ENCODE data around the gene ADH4.
"Not testable (repeated sequence)": the region's sequence is repeated elsewhere in the genome, so short reads cannot be mapped to it uniquely, and the experiment has no call there.

ADH4 gene

DNA sequence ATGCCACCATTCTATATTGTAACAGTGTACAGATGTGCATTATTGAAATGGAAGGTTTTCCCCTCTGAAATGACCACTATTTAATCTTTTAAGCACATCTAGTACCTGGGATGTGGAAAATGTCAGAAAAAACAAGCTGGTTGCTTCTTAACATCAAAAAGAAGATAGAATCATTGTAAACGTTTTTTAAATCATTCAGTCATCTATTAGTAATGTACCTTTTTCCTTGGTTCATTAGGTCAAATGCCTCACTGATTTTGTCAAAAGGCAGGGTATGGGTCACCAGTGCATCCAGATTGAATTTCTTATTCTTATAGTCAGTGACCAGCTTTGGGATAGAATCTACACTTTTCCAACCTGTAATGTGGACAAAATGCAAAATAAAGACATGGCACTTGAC is 17.7 kb downstream of the ADH4 start:
- Histone ChIP-seq H3K27me3 (ENCODE audit: control insufficient read depth, insufficient read depth, low read length) (no peaks in the 10 kb centered on the region), H3K4me1 (ENCODE audit: control insufficient read depth, insufficient read depth, low read length) (peaks cover under 1% of the 10 kb centered on the region), H3K9ac (ENCODE audit: low read length) (no peak overlapping the region), H3K36me3 (ENCODE audit: control insufficient read depth, insufficient read depth, low read length) (no peaks in the 10 kb centered on the region), H3K9me3 (ENCODE audit: control insufficient read depth, low read length) (no peaks in the 10 kb centered on the region), H3K4me3 (ENCODE audit: low read length) (no peak overlapping the region)

DNA sequence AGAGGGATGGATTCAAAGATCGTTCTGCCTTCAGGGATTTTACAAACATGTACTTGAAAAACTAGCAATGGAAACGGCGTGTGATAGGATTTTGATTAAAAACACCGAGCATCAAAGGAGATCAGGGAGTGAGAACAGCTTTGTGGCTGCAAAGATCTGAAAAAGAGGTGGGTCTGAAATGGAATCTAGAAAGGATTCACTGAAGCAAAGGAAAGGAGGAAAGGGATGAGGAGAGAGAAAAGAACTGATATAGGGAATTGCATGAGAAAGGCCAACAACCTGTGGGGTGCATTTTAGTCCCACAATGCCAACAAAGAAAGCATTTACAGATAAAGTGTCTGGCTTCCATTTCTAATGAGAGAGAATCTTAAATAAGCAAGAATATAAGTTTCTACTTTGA is 23.1 kb downstream of the ADH4 start:
- Histone ChIP-seq H3K27me3 (ENCODE audit: control insufficient read depth, insufficient read depth, low read length) (no peaks in the 10 kb centered on the region), H3K36me3 (ENCODE audit: control insufficient read depth, insufficient read depth, low read length) (no peaks in the 10 kb centered on the region), H3K4me3 (ENCODE audit: low read length) (no peak overlapping the region), H3K4me1 (ENCODE audit: control insufficient read depth, insufficient read depth, low read length) (no peaks in the 10 kb centered on the region), H3K9me3 (ENCODE audit: control insufficient read depth, low read length) (no peaks in the 10 kb centered on the region), H3K9ac (ENCODE audit: low read length) (no peak overlapping the region)

DNA sequence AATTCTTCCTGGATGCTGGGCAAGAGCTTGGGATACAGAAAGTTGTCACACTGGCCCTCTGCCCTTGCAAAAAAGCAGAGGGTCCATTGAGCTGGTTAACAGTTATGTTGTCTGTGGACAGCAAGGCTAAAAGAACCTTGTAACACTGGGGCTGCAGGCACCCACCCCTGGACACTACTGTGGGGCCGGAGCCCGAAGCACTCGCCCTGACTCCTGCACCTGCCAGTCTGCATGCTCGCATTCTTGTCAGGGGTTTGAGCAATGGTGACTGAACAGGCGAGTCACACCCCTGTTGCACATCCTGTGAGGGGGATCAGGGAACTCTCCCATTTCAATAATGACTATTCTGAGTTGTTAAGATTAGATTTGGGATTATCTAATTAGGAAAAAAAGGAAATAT is 23.6 kb downstream of the ADH4 start:
- H3K9me3 ChIP-seq (ENCODE audit: control insufficient read depth, low read length), result no peaks in the 10 kb centered on the region
- H3K4me3 ChIP-seq (ENCODE audit: low read length), result no peak overlapping the region
- no peak overlapping the region for H3K9ac ChIP-seq (ENCODE audit: low read length)
- no peaks in the 10 kb centered on the region for H3K4me1 ChIP-seq (ENCODE audit: control insufficient read depth, insufficient read depth, low read length)
- no peaks in the 10 kb centered on the region for H3K36me3 ChIP-seq (ENCODE audit: control insufficient read depth, insufficient read depth, low read length)
- no peaks in the 10 kb centered on the region for H3K27me3 ChIP-seq (ENCODE audit: control insufficient read depth, insufficient read depth, low read length)

- Histone ChIP-seq H3K9ac (ENCODE audit: low read length) (no peak overlapping the region), H3K4me1 (ENCODE audit: control insufficient read depth, insufficient read depth, low read length) (no peaks in the 10 kb centered on the region), H3K27me3 (ENCODE audit: control insufficient read depth, insufficient read depth, low read length) (no peaks in the 10 kb centered on the region), H3K36me3 (ENCODE audit: control insufficient read depth, insufficient read depth, low read length) (no peaks in the 10 kb centered on the region), H3K9me3 (ENCODE audit: control insufficient read depth, low read length) (no peaks in the 10 kb centered on the region), H3K4me3 (ENCODE audit: low read length) (no peak overlapping the region)
These were observed 26.0 kb downstream of the ADH4 start for GRCh38 chr4:99117876-99118693.

- not testable (repeated sequence) for H3K9me3 ChIP-seq (ENCODE audit: control insufficient read depth, low read length); H3K4me3 ChIP-seq (ENCODE audit: low read length); H3K9ac ChIP-seq (ENCODE audit: low read length); H3K27me3 ChIP-seq (ENCODE audit: control insufficient read depth, insufficient read depth, low read length); H3K4me1 ChIP-seq (ENCODE audit: control insufficient read depth, insufficient read depth, low read length); H3K36me3 ChIP-seq (ENCODE audit: control insufficient read depth, insufficient read depth, low read length)
These were observed 26.8 kb downstream of the ADH4 start for GRCh38 chr4:99117122-99117841.

GRCh38 chr4:99109286-99109685 is 34.8 kb downstream of the ADH4 start:
- not testable (repeated sequence) for H3K9me3 ChIP-seq (ENCODE audit: control insufficient read depth, low read length); H3K36me3 ChIP-seq (ENCODE audit: control insufficient read depth, insufficient read depth, low read length); H3K9ac ChIP-seq (ENCODE audit: low read length); H3K4me3 ChIP-seq (ENCODE audit: low read length); H3K4me1 ChIP-seq (ENCODE audit: control insufficient read depth, insufficient read depth, low read length); H3K27me3 ChIP-seq (ENCODE audit: control insufficient read depth, insufficient read depth, low read length)

GRCh38 chr4:99104153-99104552 is 39.9 kb downstream of the ADH4 start:
- Histone ChIP-seq H3K27me3 (ENCODE audit: control insufficient read depth, insufficient read depth, low read length) (no peaks in the 10 kb centered on the region), H3K9ac (ENCODE audit: low read length) (no peak overlapping the region), H3K4me3 (ENCODE audit: low read length) (no peak overlapping the region), H3K4me1 (ENCODE audit: control insufficient read depth, insufficient read depth, low read length) (no peaks in the 10 kb centered on the region), H3K36me3 (ENCODE audit: control insufficient read depth, insufficient read depth, low read length) (no peaks in the 10 kb centered on the region), H3K9me3 (ENCODE audit: control insufficient read depth, low read length) (no peaks in the 10 kb centered on the region)

- Histone ChIP-seq H3K4me3 (ENCODE audit: low read length) (no peak overlapping the region), H3K4me1 (ENCODE audit: control insufficient read depth, insufficient read depth, low read length) (no peaks in the 10 kb centered on the region), H3K27me3 (ENCODE audit: control insufficient read depth, insufficient read depth, low read length) (no peaks in the 10 kb centered on the region), H3K9me3 (ENCODE audit: control insufficient read depth, low read length) (no peaks in the 10 kb centered on the region), H3K9ac (ENCODE audit: low read length) (no peak overlapping the region), H3K36me3 (ENCODE audit: control insufficient read depth, insufficient read depth, low read length) (no peaks in the 10 kb centered on the region)
These were observed 40.9 kb downstream of the ADH4 start for GRCh38 chr4:99103166-99103565.

GRCh38 chr4:99102634-99103033 is 41.5 kb downstream of the ADH4 start:
- H3K27me3 ChIP-seq (ENCODE audit: control insufficient read depth, insufficient read depth, low read length), result no peaks in the 10 kb centered on the region
- no peaks in the 10 kb centered on the region for H3K4me1 ChIP-seq (ENCODE audit: control insufficient read depth, insufficient read depth, low read length)
- no peak overlapping the region for H3K9ac ChIP-seq (ENCODE audit: low read length)
- no peak overlapping the region for H3K4me3 ChIP-seq (ENCODE audit: low read length)
- H3K9me3 ChIP-seq (ENCODE audit: control insufficient read depth, low read length), result no peaks in the 10 kb centered on the region
- no peaks in the 10 kb centered on the region for H3K36me3 ChIP-seq (ENCODE audit: control insufficient read depth, insufficient read depth, low read length)

GRCh38 chr4:99100876-99101275 is 43.2 kb downstream of the ADH4 start:
- Histone ChIP-seq H3K4me1 (ENCODE audit: control insufficient read depth, insufficient read depth, low read length) (no peaks in the 10 kb centered on the region), H3K9me3 (ENCODE audit: control insufficient read depth, low read length) (no peaks in the 10 kb centered on the region), H3K36me3 (ENCODE audit: control insufficient read depth, insufficient read depth, low read length) (no peaks in the 10 kb centered on the region), H3K27me3 (ENCODE audit: control insufficient read depth, insufficient read depth, low read length) (no peaks in the 10 kb centered on the region), H3K4me3 (ENCODE audit: low read length) (no peak overlapping the region), H3K9ac (ENCODE audit: low read length) (no peak overlapping the region)

- H3K27me3 ChIP-seq (ENCODE audit: control insufficient read depth, insufficient read depth, low read length); H3K36me3 ChIP-seq (ENCODE audit: control insufficient read depth, insufficient read depth, low read length); H3K9me3 ChIP-seq (ENCODE audit: control insufficient read depth, low read length); H3K9ac ChIP-seq (ENCODE audit: low read length); H3K4me3 ChIP-seq (ENCODE audit: low read length); H3K4me1 ChIP-seq (ENCODE audit: control insufficient read depth, insufficient read depth, low read length): not testable (repeated sequence)
These were observed 44.3 kb downstream of the ADH4 start for GRCh38 chr4:99099814-99100213.

DNA sequence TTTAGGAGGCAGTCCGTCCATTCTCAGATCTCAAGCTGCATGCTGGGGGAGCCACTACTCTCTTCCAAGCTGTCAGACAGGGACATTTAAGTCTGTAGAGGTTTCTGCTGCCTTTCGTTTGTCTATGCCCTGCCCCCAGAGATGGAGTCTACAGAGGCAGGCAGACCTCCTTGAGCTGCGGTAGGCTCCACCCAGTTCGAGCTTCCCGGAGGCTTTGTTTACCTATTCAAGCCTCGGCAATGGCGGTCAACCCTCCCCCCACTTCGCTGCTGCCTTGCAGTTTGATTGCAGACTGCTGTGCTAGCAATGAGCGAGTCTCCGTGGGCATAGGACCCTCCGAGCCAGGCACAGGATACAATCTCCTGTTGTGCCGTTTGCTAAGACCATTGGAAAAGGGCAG is 44.8 kb downstream of the ADH4 start:
- no peaks in the 10 kb centered on the region for H3K4me1 ChIP-seq (ENCODE audit: control insufficient read depth, insufficient read depth, low read length)
- H3K9me3 ChIP-seq (ENCODE audit: control insufficient read depth, low read length), result no peaks in the 10 kb centered on the region
- H3K36me3 ChIP-seq (ENCODE audit: control insufficient read depth, insufficient read depth, low read length), result no peaks in the 10 kb centered on the region
- H3K27me3 ChIP-seq (ENCODE audit: control insufficient read depth, insufficient read depth, low read length), result no peaks in the 10 kb centered on the region
- no peak overlapping the region for H3K4me3 ChIP-seq (ENCODE audit: low read length)
- H3K9ac ChIP-seq (ENCODE audit: low read length), result no peak overlapping the region
